H9 (cell line): ENCODE data around the gene NIM1K. TPM values are rescaled to one million over a fixed set of nuclear protein-coding genes. Genes with fewer than 3 reads are reported as not detected.

ENCODE experiments used
- DNase-seq: peaks from one replicate; pipeline ENCODE4 v3.0.0-alpha.2; 2017
- H2AFZ ChIP-seq: one replicate; pipeline ENCODE4 v1.6.1; 2013; ENCODE audit warnings: mild to moderate bottlenecking, low read length, control low read depth, moderate library complexity
- H2AK5ac ChIP-seq: 2 replicates; pipeline ENCODE4 v1.6.1; 2013; ENCODE audit warnings: low read length, control low read depth, mixed read lengths; ENCODE audit not compliant: insufficient read length
- H2BK120ac ChIP-seq: one replicate; pipeline ENCODE4 v1.6.1; 2013; ENCODE audit warnings: low read depth, mild to moderate bottlenecking, low read length, control low read depth, inconsistent platforms; ENCODE audit not compliant: poor library complexity, severe bottlenecking
- H2BK12ac ChIP-seq: 2 replicates; pipeline ENCODE4 v1.6.1; 2013; ENCODE audit warnings: low read length, control low read depth, mixed read lengths, low read depth; ENCODE audit not compliant: insufficient read length
- H2BK15ac ChIP-seq: 2 replicates; pipeline ENCODE4 v1.6.1; 2013; ENCODE audit warnings: low read depth, low read length, control low read depth
- H2BK20ac ChIP-seq: one replicate; pipeline ENCODE4 v1.6.1; 2013; ENCODE audit warnings: low read depth, mild to moderate bottlenecking, low read length, control low read depth, inconsistent platforms; ENCODE audit not compliant: poor library complexity, severe bottlenecking
- H2BK5ac ChIP-seq: 2 replicates; pipeline ENCODE4 v1.6.1; 2013; ENCODE audit warnings: low read length, control low read depth, mixed read lengths; ENCODE audit not compliant: insufficient read length
- H3K14ac ChIP-seq: 2 replicates; pipeline ENCODE4 v1.6.1; 2013; ENCODE audit warnings: low read length, control low read depth; ENCODE audit not compliant: insufficient read depth
- H3K18ac ChIP-seq: 2 replicates; pipeline ENCODE4 v1.6.1; 2013; ENCODE audit warnings: low read depth, mild to moderate bottlenecking, mixed read lengths, low read length, control low read depth; ENCODE audit not compliant: insufficient read length
- H3K23ac ChIP-seq: 2 replicates; pipeline ENCODE4 v1.6.1; 2013; ENCODE audit warnings: low read length, control low read depth, mixed read lengths, low read depth; ENCODE audit not compliant: insufficient read length
- H3K23me2 ChIP-seq: 2 replicates; pipeline ENCODE4 v1.6.1; 2013; ENCODE audit warnings: low read depth, mild to moderate bottlenecking, mixed read lengths, low read length, control low read depth; ENCODE audit not compliant: insufficient read length, poor library complexity, severe bottlenecking
- H3K27ac ChIP-seq: 2 replicates; pipeline ENCODE4 v1.5.1; 2013; ENCODE audit warnings: low read length, control low read depth, mixed read lengths, low read depth; ENCODE audit not compliant: insufficient read length
- H3K27me3 ChIP-seq: 2 replicates; pipeline ENCODE4 v1.6.1; 2013; ENCODE audit warnings: low read length, control low read depth, inconsistent platforms; ENCODE audit not compliant: insufficient read depth
- H3K4ac ChIP-seq: 2 replicates; pipeline ENCODE4 v1.6.1; 2013; ENCODE audit warnings: low read depth, mild to moderate bottlenecking, control low read depth, inconsistent platforms, low read length, moderate library complexity
- H3K4me1 ChIP-seq: 2 replicates; pipeline ENCODE4 v1.6.1; 2013; ENCODE audit warnings: low read length, control low read depth, inconsistent platforms; ENCODE audit not compliant: insufficient read depth
- H3K4me2 ChIP-seq: 2 replicates; pipeline ENCODE4 v1.6.1; 2013; ENCODE audit warnings: low read length, control low read depth, mixed read lengths; ENCODE audit not compliant: insufficient read length, insufficient read depth
- H3K56ac ChIP-seq: 2 replicates; pipeline ENCODE4 v1.6.1; 2013; ENCODE audit warnings: low read depth, mild to moderate bottlenecking, mixed read lengths, low read length, control low read depth; ENCODE audit not compliant: insufficient read length
- H3K79me1 ChIP-seq: 2 replicates; pipeline ENCODE4 v1.6.1; 2013; ENCODE audit warnings: low read depth, mild to moderate bottlenecking, moderate library complexity, low read length, control low read depth, inconsistent platforms; ENCODE audit not compliant: insufficient read depth, poor library complexity, severe bottlenecking
- H3K79me2 ChIP-seq: 2 replicates; pipeline ENCODE4 v1.6.1; 2013; ENCODE audit warnings: low read length, control low read depth, inconsistent platforms; ENCODE audit not compliant: insufficient read depth
- H3K9ac ChIP-seq: 2 replicates; pipeline ENCODE4 v1.6.1; 2013; ENCODE audit warnings: low read length, control low read depth, mixed read lengths; ENCODE audit not compliant: insufficient read length; ENCODE audit errors: extremely low read depth
- H3K9me3 ChIP-seq: one replicate; pipeline ENCODE4 v1.6.1; 2013; ENCODE audit warnings: low read depth, low read length, inconsistent platforms; ENCODE audit not compliant: control insufficient read depth
- H3T11ph ChIP-seq: one replicate; pipeline ENCODE4 v1.6.1; 2013; ENCODE audit warnings: mild to moderate bottlenecking, low read length, control low read depth, inconsistent platforms
- H4K20me1 ChIP-seq: one replicate; pipeline ENCODE4 v1.6.1; 2013; ENCODE audit not compliant: control insufficient read depth, insufficient read length, insufficient read depth
- H4K5ac ChIP-seq: 2 replicates; pipeline ENCODE4 v1.6.1; 2013; ENCODE audit warnings: low read depth, mild to moderate bottlenecking, mixed read lengths, low read length, control low read depth; ENCODE audit not compliant: insufficient read length
- H4K8ac ChIP-seq: replicated peaks from 2 replicates; pipeline ENCODE4 v1.6.1; 2013; ENCODE audit warnings: low read length, control low read depth, mixed read lengths, low read depth; ENCODE audit not compliant: insufficient read length
- H4K91ac ChIP-seq: 2 replicates; pipeline ENCODE4 v1.6.1; 2013; ENCODE audit warnings: low read depth, mild to moderate bottlenecking, moderate library complexity, mixed read lengths, low read length, control low read depth; ENCODE audit not compliant: insufficient read length
- H3K27ac Mint-ChIP-seq, 3 experiments: 2 replicates in 2 of 3; 3 replicates in 1 of 3; pipeline ENCODE4 v1.8.0; 2020 to 2021; ENCODE audit warnings: mixed read lengths in 3 of 3, mild to moderate bottlenecking in 1 of 3, moderate library complexity in 1 of 3
- H3K27me3 Mint-ChIP-seq: 2 replicates; pipeline ENCODE4 v1.8.0; 2021; ENCODE audit warnings: low read depth, mild to moderate bottlenecking, moderate library complexity, mixed read lengths
- H3K36me3 Mint-ChIP-seq, 3 experiments: 2 replicates in 2 of 3; 3 replicates in 1 of 3; pipeline ENCODE4 v1.8.0; 2020 to 2021; ENCODE audit warnings: low read depth in 3 of 3, mixed read lengths in 3 of 3; ENCODE audit not compliant: insufficient read depth in 1 of 3
- H3K4me1 Mint-ChIP-seq, 2 experiments: 2 replicates each; pipeline ENCODE4 v1.8.0; 2020; ENCODE audit warnings: mixed read lengths in 2 of 2
- H3K4me3 Mint-ChIP-seq, 2 experiments: 2 replicates in 1 of 2; 3 replicates in 1 of 2; pipeline ENCODE4 v1.8.0; 2020 to 2021; ENCODE audit warnings: mild to moderate bottlenecking in 2 of 2, mixed read lengths in 2 of 2, moderate library complexity in 1 of 2
- H3K9me3 Mint-ChIP-seq, 2 experiments: 2 replicates in 1 of 2; 3 replicates in 1 of 2; pipeline ENCODE4 v1.8.0; 2020; ENCODE audit warnings: mild to moderate bottlenecking in 2 of 2, mixed read lengths in 2 of 2, moderate library complexity in 1 of 2
- WGBS: extraction: QIAGEN DNeasy Blood & Tissue Kit; methylation state at CpG from one replicate; pipeline ENCODE4 v1.1.7; 2013; ENCODE audit warnings: missing lambda C conversion rate, low lambda C conversion rate, mixed read lengths; ENCODE audit not compliant: insufficient read length; ENCODE audit errors: extremely low coverage; 5-methylcytosine and 5-hydroxymethylcytosine counted together
- total RNA-seq: library from RNA; stranded (reverse); gene quantifications from 2 replicates; pipeline ENCODE4 v1.2.1, GENCODE V29; 2021
- TF ChIP-seq, protein P1 (sequence below): fragments of 200-600 bp; sonication (generic); conservative IDR thresholded peaks from 3 replicates; pipeline ENCODE4 v1.8.0; 2021; ENCODE audit warnings: antibody characterized with exemption, mild to moderate bottlenecking

The NIM1K gene
- total RNA-seq, 1 experiment from 2014 or later: 0.07 TPM

DNA sequence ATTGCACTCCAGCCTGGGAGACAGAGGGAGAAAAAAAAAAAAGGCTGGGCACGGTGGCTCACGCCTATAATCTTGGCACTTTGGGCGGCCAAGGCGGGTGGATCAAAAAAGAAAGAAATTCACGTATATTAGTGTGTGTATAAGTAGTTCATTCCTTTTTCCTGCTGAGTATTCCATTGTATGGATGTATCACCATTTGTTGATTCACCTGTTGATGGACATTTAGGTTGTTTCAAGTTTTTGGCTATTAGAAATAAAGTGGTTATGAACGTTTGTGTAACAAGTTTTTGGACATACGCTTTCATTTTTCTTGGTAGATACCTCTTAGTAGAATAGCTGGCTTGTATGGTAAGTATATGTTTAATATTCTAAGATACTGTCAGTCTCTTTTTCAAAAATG is 42.8 kb upstream of the NIM1K start:
- H2AK5ac ChIP-seq: no peak overlapping the region
- H4K8ac ChIP-seq: no peak overlapping the region
- no peaks in the 10 kb centered on the region for H3K23me2 ChIP-seq
- TF ChIP-seq, protein P1, sequence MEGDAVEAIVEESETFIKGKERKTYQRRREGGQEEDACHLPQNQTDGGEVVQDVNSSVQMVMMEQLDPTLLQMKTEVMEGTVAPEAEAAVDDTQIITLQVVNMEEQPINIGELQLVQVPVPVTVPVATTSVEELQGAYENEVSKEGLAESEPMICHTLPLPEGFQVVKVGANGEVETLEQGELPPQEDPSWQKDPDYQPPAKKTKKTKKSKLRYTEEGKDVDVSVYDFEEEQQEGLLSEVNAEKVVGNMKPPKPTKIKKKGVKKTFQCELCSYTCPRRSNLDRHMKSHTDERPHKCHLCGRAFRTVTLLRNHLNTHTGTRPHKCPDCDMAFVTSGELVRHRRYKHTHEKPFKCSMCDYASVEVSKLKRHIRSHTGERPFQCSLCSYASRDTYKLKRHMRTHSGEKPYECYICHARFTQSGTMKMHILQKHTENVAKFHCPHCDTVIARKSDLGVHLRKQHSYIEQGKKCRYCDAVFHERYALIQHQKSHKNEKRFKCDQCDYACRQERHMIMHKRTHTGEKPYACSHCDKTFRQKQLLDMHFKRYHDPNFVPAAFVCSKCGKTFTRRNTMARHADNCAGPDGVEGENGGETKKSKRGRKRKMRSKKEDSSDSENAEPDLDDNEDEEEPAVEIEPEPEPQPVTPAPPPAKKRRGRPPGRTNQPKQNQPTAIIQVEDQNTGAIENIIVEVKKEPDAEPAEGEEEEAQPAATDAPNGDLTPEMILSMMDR: no peak
- no peak overlapping the region for H3K4me3 Mint-ChIP-seq
- H3K9ac ChIP-seq: no peak overlapping the region
- no peak overlapping the region for H3K56ac ChIP-seq
- H3K27me3 Mint-ChIP-seq: no peaks in the 10 kb centered on the region
- no peaks in the 10 kb centered on the region; the same call in 1 of the 2 replicates for H3K79me2 ChIP-seq
- H3K9me3 Mint-ChIP-seq: no peaks in the 10 kb centered on the region
- H3K4me1 Mint-ChIP-seq: peaks cover 10 to 12% of the 10 kb centered on the region in 2 experiments
- H3K79me1 ChIP-seq: no peaks in the 10 kb centered on the region
- no peak overlapping the region for H3K18ac ChIP-seq
- WGBS: no CpG with 5 or more reads among the region's 7 CpGs
- H3K27me3 ChIP-seq: no peaks in the 10 kb centered on the region
- no peak overlapping the region for H2BK20ac ChIP-seq
- no peaks in the 10 kb centered on the region for H3K9me3 ChIP-seq
- H2BK5ac ChIP-seq: no peak overlapping the region
- H2BK12ac ChIP-seq: no peak overlapping the region
- H3K36me3 Mint-ChIP-seq: peaks cover 4 to 59% (median 21%) of the 10 kb centered on the region in 3 experiments; a peak in 6 of 7 replicates
- no peak overlapping the region for H3K4me2 ChIP-seq
- H3T11ph ChIP-seq: no peak overlapping the region
- H2BK15ac ChIP-seq: no peak overlapping the region
- DNase-seq: no peak
- H3K14ac ChIP-seq: no peak overlapping the region
- H3K4ac ChIP-seq: no peak overlapping the region
- no peak overlapping the region for H4K5ac ChIP-seq
- no peak overlapping the region for H2BK120ac ChIP-seq
- no peak overlapping the region for H4K91ac ChIP-seq
- no peak overlapping the region for H2AFZ ChIP-seq
- H3K23ac ChIP-seq: no peak overlapping the region
- H3K27ac Mint-ChIP-seq: no peak overlapping the region
- no peaks in the 10 kb centered on the region for H4K20me1 ChIP-seq
- no peaks in the 10 kb centered on the region for H3K4me1 ChIP-seq
- H3K27ac ChIP-seq: no peak overlapping the region
